ENCODE measurements around the gene TRIM10. TPM values are rescaled to one million over a fixed set of nuclear protein-coding genes. Genes with fewer than 3 reads are reported as not detected.

Gene TRIM10
- total RNA-seq, 6 experiments from 2014 or later, result 0.74 to 2.4 (median 1.4) TPM

- ATAC-seq, result no peak
- DNase-seq, result no peak
- Histone ChIP-seq H3K4me3 (no peak overlapping the region), H3K27ac (no peak overlapping the region), H3K4me1 (peaks cover 0 to 37% (median 18%) of the 10 kb centered on the region in 4 donors), H3K9me3 (no peaks in the 10 kb centered on the region), H3K36me3 (peaks cover 0 to 52% (median 25%) of the 10 kb centered on the region in 4 donors), H3K27me3 (no peaks in the 10 kb centered on the region)
- WGBS (ENCODE audit: insufficient coverage, low coverage, low lambda C conversion rate, missing lambda C conversion rate), result 78% methylated on average over 19 of the region's 34 CpGs
- no peak for TF ChIP-seq CTCF (IDR thresholded peaks at IDR 0.05)
- TF ChIP-seq POLR2A (IDR thresholded peaks at IDR 0.05), result no peak
- intact Hi-C loops (cut with DNase I), result no loop called here
These were observed 37.4 kb upstream of the TRIM10 start for GRCh38 chr6:30198166-30199084.

GRCh38 chr6:30196376-30196775, 35.4 kb upstream of the TRIM10 start:
- peaks cover 0 to 63% (median 25%) of the 10 kb centered on the region in 4 donors for H3K36me3 ChIP-seq
- H3K27me3 ChIP-seq, result no peaks in the 10 kb centered on the region
- H3K9me3 ChIP-seq, result no peaks in the 10 kb centered on the region
- DNase-seq (no peak), ATAC-seq (no peak)
- peaks cover 0 to 16% (median 8%) of the 10 kb centered on the region in 4 donors for H3K4me1 ChIP-seq
- WGBS (ENCODE audit: insufficient coverage, low coverage, low lambda C conversion rate, missing lambda C conversion rate), result 85% methylated on average over 5 of the region's 12 CpGs
- intact Hi-C loops (cut with DNase I), result no loop called here
- H3K4me3 ChIP-seq, result no peak overlapping the region
- H3K27ac ChIP-seq, result no peak overlapping the region
- TF ChIP-seq CTCF (IDR thresholded peaks at IDR 0.05) (no peak), POLR2A (IDR thresholded peaks at IDR 0.05) (no peak)

GRCh38 chr6:30195951-30196350, 34.9 kb upstream of the TRIM10 start:
- H3K4me3 ChIP-seq, result no peak overlapping the region
- H3K9me3 ChIP-seq, result no peaks in the 10 kb centered on the region
- intact Hi-C loops (cut with DNase I), result no loop called here
- no peak overlapping the region for H3K27ac ChIP-seq
- peaks cover 0 to 67% (median 26%) of the 10 kb centered on the region in 4 donors for H3K36me3 ChIP-seq
- WGBS (ENCODE audit: insufficient coverage, low coverage, low lambda C conversion rate, missing lambda C conversion rate), result no CpG with 5 or more reads among the region's 1 CpG
- TF ChIP-seq POLR2A (IDR thresholded peaks at IDR 0.05), result no peak
- no peak for ATAC-seq
- H3K27me3 ChIP-seq, result no peaks in the 10 kb centered on the region
- no peak for DNase-seq
- peaks cover 0 to 12% (median 6%) of the 10 kb centered on the region in 4 donors for H3K4me1 ChIP-seq

- Histone ChIP-seq H3K9me3 (no peaks in the 10 kb centered on the region), H3K4me1 (peaks cover 0 to 4% (median 1%) of the 10 kb centered on the region in 4 donors), H3K36me3 (peaks cover 0 to 75% (median 28%) of the 10 kb centered on the region in 4 donors), H3K4me3 (no peak overlapping the region), H3K27me3 (no peaks in the 10 kb centered on the region), H3K27ac (no peak overlapping the region)
- ATAC-seq (no peak), DNase-seq (no peak)
- no peak for TF ChIP-seq POLR2A (IDR thresholded peaks at IDR 0.05)
- no peak for TF ChIP-seq CTCF (IDR thresholded peaks at IDR 0.05)
- WGBS (ENCODE audit: insufficient coverage, low coverage, low lambda C conversion rate, missing lambda C conversion rate), result 94% methylated on average over 3 of the region's 8 CpGs
- intact Hi-C loops (cut with DNase I), result no loop called here
These were observed 34.0 kb upstream of the TRIM10 start for GRCh38 chr6:30194797-30195690.

All from right lobe of liver (tissue), 6 donors.